ENCODE data around the gene ACOX2.

Gene ACOX2

DNA sequence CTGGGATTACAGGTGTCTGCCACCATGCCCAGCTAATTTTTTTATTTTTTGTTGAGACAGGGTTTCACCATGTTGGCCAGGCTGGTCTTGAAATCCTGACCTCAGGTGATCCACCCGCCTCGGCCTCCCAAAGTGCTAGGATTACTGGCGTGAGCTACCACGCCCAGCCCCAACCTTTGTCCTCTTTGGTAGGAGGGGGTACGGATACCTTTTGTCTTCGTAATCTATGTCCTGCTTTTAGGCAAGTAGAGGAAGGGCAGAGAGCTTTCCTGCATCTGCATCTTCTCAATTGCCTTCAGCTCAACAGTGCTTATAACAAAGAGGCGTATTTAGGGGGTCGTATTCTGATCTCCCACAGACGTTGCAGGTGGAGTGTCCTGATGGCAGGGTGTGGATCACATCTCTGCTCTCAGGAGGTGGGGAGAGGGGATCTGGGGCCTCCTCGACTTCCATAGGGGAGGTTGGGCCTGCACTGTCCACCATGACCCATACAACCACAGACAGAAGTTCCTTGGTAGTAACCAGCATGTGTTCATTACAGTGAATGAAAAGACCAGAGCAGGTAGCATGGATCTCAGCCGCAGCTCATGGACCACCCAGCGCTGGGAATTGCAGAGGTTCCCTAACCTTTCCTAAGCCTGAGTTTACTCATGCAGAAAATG is 66.5 kb downstream of the ACOX2 start:
- DNase-seq = no peak

DNA sequence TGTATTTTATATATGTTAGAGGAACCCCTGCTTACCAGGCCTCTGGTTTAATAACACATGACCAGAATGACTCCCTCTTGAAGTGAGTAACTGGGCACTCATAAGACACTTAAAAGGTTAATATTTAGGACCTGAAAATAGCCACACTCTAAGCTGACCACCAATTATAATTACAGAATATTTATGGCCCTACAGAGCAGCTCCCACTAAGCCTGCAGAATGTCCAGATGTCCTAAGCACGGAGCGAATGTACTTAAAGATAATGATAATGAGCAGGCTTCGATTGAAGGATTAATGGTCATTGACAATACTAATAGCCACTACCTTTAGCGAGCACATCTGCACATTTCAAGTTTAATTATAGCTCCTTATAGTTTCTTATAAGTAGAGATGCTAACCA is 67.9 kb downstream of the ACOX2 start:
- DNase-seq = no peak

DNA sequence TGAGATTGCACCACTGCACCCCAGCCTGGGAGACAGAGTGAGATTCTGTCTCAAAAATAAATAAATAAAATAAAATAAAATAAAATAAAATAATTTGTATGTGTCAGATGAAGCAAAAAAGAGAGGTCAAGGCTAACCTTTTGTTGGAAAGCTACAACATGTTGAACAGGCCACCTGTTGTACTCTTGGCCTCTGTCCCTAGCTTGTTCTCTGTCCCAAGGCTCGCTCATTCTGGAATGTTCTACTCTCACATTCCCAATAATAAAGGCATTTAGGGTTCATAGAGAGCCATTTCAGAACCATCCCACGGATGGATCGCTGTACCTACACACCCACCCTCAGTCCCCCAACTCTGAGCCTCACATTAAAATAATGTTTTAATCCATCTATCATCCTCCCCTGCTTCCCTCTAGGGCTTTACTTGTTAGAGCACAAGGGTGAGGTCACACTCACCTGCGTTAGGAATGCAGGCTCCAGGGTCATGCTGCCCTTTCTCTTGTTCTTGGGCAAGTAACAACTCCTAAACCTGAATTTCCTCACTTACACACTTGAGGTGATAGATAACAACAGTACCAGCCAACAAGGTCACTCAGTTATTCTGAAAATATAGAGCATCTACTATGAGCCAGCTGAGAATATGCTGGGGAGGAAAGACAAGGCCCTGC is 70.0 kb downstream of the ACOX2 start:
- DNase-seq = no peak

DNA sequence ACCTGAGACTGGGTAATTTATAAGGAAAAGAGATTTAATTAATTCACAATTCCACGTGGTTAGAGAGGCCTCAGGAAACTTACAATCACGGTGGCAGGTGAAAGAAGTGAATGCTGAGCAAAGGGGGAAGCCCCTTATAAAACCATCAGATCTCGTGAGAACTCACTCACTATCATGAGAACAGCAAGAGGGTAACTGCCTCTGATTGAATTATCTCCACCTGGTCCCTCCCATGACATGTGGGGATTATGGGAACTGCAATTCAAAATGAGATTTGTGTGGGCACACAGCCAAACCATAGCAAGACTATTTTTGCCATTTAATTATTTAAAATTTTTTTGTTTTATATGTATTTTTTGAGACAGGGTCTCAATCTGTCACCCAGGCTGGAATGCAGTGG is 72.1 kb downstream of the ACOX2 start:
- no peak for DNase-seq

DNA sequence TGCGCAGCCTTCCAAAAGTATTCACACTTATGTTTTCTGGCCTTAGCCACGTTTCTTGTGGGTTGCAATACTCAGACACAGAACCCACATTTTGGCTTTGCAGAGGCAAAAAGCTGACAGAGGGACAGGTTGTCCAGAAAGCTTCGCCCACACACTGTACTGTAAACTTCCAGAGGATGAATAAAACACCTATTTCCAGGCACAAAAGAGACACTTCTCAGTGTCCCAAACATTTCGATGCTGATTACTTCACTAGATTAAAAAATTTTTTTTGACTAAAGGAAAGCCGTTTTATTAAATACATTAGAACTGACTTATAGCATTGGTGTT is 73.1 kb downstream of the ACOX2 start:
- no peak for DNase-seq

DNA sequence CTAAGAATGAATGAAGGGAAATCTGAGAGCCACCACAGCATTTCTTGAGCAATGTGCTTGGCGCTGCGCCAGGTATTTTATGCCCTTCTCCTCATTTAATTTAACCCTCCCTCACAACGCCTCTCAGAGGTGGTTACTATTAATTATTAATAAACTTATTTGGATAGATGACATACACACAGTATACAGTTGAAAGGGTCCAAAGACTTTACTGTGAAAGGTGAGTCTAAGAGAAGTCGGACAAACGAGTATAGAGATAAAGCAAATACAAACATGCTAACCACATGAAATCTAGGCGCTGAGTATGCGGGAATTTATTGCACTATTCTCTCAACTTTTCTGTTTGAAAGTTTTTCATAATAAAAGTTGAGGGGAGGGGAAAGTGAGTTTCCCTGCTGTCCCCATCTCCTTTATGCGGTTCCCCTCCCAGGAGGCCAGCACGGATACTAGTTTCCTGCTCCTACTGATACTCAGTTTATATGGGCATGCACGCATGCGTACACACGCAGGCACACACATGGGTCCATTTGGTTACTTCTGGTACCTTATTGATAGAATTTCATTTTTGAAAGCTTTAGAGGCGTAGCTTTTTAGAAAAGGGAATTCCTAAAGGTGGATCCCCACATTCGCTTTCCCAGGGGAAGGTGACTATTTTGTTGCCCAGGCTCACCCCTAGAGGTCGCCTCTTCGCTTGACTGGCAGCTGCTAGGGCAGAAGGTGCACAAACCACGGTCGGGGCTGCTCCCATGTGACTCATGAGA is 73.6 kb downstream of the ACOX2 start:
- DNase-seq = peak; percentile 82

DNA sequence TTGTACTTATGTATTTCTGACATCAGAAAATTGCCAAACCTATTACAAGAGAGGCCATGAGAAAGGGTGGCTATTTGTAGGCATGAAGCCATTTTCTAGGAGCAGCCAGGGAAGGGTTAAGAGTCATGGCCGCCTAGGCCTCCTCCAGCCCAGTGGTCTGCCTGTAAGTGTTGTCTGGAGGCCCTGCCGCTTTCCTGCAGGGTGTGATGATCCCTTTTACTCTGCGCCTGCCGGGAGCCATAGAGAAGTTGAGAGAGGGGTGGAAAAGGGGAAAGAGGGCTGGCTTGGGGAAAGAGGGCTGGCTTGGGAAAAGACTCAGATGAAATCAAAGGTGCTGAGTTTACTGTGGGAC is 74.2 kb downstream of the ACOX2 start:
- DNase-seq = no peak

DNA sequence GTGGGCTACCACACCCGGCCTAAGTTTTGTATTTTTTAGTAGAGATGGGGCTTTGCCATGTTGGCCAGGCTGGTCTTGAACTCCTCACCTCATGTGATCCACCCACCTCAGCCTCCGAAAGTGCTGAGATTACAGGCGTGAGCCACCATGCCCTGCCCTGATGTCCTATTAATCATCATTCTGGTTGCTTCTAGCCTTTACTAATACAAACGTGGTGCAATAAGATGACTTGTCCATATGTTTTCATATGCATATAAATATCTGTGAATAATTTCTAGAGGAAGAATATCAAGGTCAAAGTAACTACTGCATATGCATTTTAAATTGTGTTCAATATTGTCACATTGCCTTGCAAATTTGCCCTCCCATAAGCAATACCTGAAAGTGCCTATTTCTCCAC is 77.8 kb downstream of the ACOX2 start:
- DNase-seq = no peak

All from CD4-positive, alpha-beta T cell treated with Interleukin-6 for 4 hours (primary cell).